Lower lobe of right lung (tissue), 2 donors: ENCODE data around the gene CCNI2. TPM values are rescaled to one million over a fixed set of nuclear protein-coding genes. Genes with fewer than 3 reads are reported as not detected.

Experiments used
- ATAC-seq, 2 donors: fragments of 200-7000 bp; cut with Tn5 transposase; one replicate each; pipeline ENCODE4 v1.9.1; 2020 to 2022; ENCODE audit warnings: mild to moderate bottlenecking in 2 of 2, moderate library complexity in 2 of 2
- DNase-seq: peaks from one replicate; pipeline ENCODE4 v3.0.0-alpha.2; 2020
- H3K27ac ChIP-seq: fragments of 200-600 bp; one replicate; pipeline ENCODE4 v1.8.0; 2022
- H3K27me3 ChIP-seq: fragments of 200-600 bp; one replicate; pipeline ENCODE4 v1.8.0; 2022; ENCODE audit warnings: low read depth
- H3K36me3 ChIP-seq: fragments of 200-600 bp; one replicate; pipeline ENCODE4 v1.8.0; 2022; ENCODE audit warnings: mild to moderate bottlenecking
- H3K4me1 ChIP-seq: fragments of 200-600 bp; one replicate; pipeline ENCODE4 v1.8.0; 2022
- H3K4me3 ChIP-seq: fragments of 200-600 bp; one replicate; pipeline ENCODE4 v1.8.0; 2022; ENCODE audit warnings: mild to moderate bottlenecking
- H3K9me3 ChIP-seq: fragments of 200-600 bp; one replicate; pipeline ENCODE4 v1.8.0; 2022
- CTCF ChIP-seq: fragments of 200-600 bp; IDR thresholded peaks from one replicate; pipeline ENCODE4 v1.8.0; 2022; ENCODE audit warnings: antibody characterized with exemption, mild to moderate bottlenecking
- intact Hi-C: fragments of 100-400 bp; cut with DNase I; formaldehyde crosslinking; loops from one replicate; pipeline ENCODE4 v1.11.0; 2022
- total RNA-seq: library from RNA; stranded (reverse); fragmentation: NEBNext Ultra II Directional; extraction: Animal tissue kit (Norgen Biotek cat#: 25700); gene quantifications from one replicate; pipeline ENCODE4 v1.2.1, GENCODE V29; 2021
- donor health status: DM: no; HTN: yes; CAD: no; lungs with severe emphysema.

Gene CCNI2
- total RNA-seq, 1 donor from 2014 or later, result 1.1 TPM

GRCh38 chr5:132773114-132773513 lies 25.9 kb downstream of the CCNI2 start:
- H3K4me1 ChIP-seq, result peaks cover 46% of the 10 kb centered on the region
- no peak for DNase-seq
- no peaks in the 10 kb centered on the region for H3K9me3 ChIP-seq
- H3K36me3 ChIP-seq, result no peaks in the 10 kb centered on the region
- no peaks in the 10 kb centered on the region for H3K27me3 ChIP-seq
- ATAC-seq, result no peak
- intact Hi-C loops, result no loop called here
- no peak overlapping the region for H3K27ac ChIP-seq
- no peak for TF ChIP-seq CTCF
- no peak overlapping the region for H3K4me3 ChIP-seq

GRCh38 chr5:132773601-132774355 lies 26.6 kb downstream of the CCNI2 start:
- no peak overlapping the region for H3K4me3 ChIP-seq
- intact Hi-C loops, result no loop called here

GRCh38 chr5:132774406-132774805 lies 27.2 kb downstream of the CCNI2 start:
- DNase-seq, result no peak
- no peak for TF ChIP-seq CTCF
- Histone ChIP-seq H3K9me3 (no peaks in the 10 kb centered on the region), H3K27me3 (no peaks in the 10 kb centered on the region), H3K4me1 (peaks cover 41% of the 10 kb centered on the region), H3K27ac (peak overlapping the region; percentile 16), H3K36me3 (no peaks in the 10 kb centered on the region), H3K4me3 (no peak overlapping the region)
- intact Hi-C loops, result no loop called here
- peak in 1 of 2 donors; percentile 11 for ATAC-seq

More at GRCh38 chr5:132773601-132774355, 26.6 kb downstream of the CCNI2 start:
- no peak for TF ChIP-seq CTCF
- Histone ChIP-seq H3K27me3 (no peaks in the 10 kb centered on the region), H3K4me1 (peaks cover 41% of the 10 kb centered on the region), H3K9me3 (no peaks in the 10 kb centered on the region), H3K27ac (peak overlapping the region; percentile 16), H3K36me3 (no peaks in the 10 kb centered on the region)
- no peak for DNase-seq
- ATAC-seq, result no peak

GRCh38 chr5:132774896-132775295 lies 27.7 kb downstream of the CCNI2 start:
- Histone ChIP-seq H3K9me3 (no peaks in the 10 kb centered on the region), H3K27ac (peak overlapping the region; percentile 16), H3K36me3 (no peaks in the 10 kb centered on the region), H3K27me3 (no peaks in the 10 kb centered on the region), H3K4me3 (no peak overlapping the region), H3K4me1 (peaks cover 41% of the 10 kb centered on the region)
- TF ChIP-seq CTCF, result no peak
- intact Hi-C loops, result no loop called here
- DNase-seq, result no peak
- no peak for ATAC-seq

GRCh38 chr5:132775476-132775961 lies 28.3 kb downstream of the CCNI2 start:
- TF ChIP-seq CTCF, result no peak
- Histone ChIP-seq H3K4me1 (peaks cover 38% of the 10 kb centered on the region), H3K9me3 (no peaks in the 10 kb centered on the region), H3K4me3 (peak overlapping the region; percentile 94), H3K36me3 (no peaks in the 10 kb centered on the region), H3K27me3 (no peaks in the 10 kb centered on the region), H3K27ac (peak overlapping the region; percentile 88)
- DNase-seq (no peak), ATAC-seq (peak in 1 of 2 donors; percentile 11)
- intact Hi-C loops, result no loop called here
